Cortex of kidney (tissue), 1 donor: ENCODE results near the gene LHFPL2.
"Not testable (repeated sequence)": the region's sequence is repeated elsewhere in the genome, so short reads cannot be mapped to it uniquely, and the experiment has no call there.

ENCODE experiments used
- DNase-seq: peaks from one replicate; lab custom pipeline; 2025; lab: John Stamatoyannopoulos, UW

Gene LHFPL2

GRCh38 chr5:78472469-78473106 is 176.0 kb downstream of the LHFPL2 start:
- no peak for DNase-seq

DNA sequence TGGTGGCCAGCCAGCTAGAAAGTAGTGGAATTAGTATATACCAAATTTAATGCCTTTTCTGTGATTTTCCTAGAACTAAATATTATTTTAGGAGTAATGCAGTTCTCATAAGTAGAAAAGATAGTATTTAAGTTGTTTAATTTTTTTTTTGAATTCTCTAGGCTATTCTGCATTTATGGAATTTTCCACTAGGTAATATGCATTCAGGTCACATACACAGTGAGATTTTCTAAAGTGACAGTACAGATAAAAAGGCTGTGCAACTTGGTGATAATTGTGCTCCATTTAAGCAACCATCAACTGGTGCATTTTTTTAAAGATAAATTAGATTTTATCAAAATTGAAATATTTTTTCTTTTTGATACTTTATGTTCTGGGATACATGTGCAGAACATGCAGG is 176.7 kb downstream of the LHFPL2 start:
- no peak for DNase-seq

DNA sequence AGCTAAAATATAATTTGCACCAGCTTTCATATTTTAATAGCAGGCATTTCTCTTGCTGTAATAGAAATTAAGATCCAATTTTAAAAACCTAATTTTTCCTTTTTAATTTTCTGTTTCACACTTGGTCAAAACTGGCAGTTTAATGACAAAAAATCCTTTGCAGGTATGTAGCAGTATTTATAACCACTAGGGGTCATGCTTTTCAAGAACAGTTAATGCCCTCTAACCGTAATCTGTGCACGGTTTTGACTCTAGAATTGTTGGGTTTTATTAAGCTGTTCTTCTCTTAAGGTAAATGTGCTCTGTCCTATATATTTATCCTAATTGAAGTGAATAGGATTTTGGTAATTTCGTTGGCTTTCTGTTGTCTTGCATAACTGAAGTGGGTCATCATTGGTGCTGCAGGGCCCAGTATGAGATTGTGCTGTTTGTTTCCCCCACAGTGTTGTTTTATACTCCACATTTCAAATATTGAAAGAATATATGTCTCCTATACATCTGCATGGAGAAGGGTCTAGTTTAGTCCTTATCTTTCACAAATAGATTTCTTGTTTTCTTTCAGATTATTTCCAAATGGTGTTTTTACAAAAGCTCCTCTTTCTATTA is 180.7 kb downstream of the LHFPL2 start:
- DNase-seq, result no peak

- DNase-seq, result no peak
Measured at GRCh38 chr5:78467140-78467539, 181.4 kb downstream of the LHFPL2 start.

DNA sequence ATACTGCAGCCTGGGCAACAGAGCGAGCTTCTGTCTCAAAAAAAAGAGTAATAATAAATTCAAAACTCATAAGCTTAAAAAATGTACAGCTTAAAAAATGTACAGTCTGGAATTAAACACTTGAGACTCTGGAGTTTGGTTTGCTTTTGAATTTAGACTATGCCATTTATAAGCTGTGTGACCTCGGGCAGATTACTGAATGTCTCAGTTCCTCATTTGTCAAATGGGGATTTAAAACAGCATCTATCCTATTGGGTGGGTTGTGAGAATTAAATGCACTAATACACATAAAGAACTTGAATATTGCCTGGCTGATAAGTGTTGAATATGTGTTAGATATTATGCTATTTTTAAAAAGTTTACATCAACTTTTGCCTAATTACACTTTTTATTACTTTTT is 189.7 kb downstream of the LHFPL2 start:
- no peak for DNase-seq

DNA sequence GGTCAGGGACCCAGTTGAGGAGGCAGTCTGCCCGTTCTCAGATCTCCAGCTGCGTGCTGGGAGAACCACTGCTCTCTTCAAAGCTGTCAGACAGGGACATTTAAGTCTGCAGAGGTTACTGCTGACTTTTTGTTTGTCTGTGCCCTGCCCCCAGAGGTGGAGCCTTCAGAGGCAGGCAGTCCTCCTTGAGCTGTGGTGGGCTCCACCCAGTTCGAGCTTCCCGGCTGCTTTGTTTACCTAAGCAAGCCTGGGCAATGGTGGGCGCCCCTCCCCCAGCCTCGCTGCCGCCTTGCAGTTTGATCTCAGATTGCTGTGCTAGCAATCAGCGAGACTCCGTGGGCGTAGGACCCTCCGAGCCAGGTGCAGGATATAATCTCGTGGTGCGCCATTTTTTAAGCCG is 191.1 kb downstream of the LHFPL2 start:
- DNase-seq, result not testable (repeated sequence)

- no peak for DNase-seq
Measured at GRCh38 chr5:78449103-78449502, 199.5 kb downstream of the LHFPL2 start.

DNA sequence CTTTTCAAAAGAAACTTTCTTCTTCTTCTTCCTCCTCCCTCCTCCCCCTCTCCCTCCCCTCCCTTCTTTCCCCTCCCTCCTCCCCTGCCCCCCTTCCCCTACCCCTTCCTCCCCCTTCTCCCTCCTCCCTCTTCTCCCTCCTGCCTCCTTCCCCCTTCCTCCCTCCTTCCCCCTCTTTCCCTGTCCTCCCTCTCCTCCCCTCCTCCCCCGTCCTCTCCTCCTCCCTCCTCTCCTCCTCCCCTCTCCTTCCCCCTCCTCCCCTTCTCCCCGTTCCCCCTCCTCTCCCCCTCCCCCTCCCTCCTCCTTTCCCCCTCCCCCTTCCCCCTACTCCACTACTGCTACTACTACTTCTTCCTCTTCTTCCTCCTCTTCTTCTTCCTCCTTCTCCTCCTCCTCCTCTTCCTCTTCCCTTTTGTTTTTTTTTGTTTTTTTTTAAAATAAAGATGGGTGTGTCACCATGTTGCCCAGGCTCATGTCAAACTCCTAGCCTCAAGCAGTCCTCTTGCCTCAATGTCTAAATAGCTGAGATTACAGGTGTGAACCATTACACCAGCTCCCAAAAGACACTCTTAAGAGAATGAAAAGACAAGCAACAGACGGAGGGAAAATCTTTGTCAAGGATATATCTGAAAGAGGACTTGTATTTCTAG is 200.7 kb downstream of the LHFPL2 start:
- DNase-seq, result no peak
